Measurements from ENCODE around the gene INSR. TPM values are rescaled to one million over a fixed set of nuclear protein-coding genes. Genes with fewer than 3 reads are reported as not detected.
"Not testable (repeated sequence)": the region's sequence is repeated elsewhere in the genome, so short reads cannot be mapped to it uniquely, and the experiment has no call there.

The INSR gene
- total RNA-seq, 6 experiments from 2014 or later: 2.1 to 6.3 (median 2.5) TPM

- Mint-ChIP-seq H3K4me1 (ENCODE audit: low read depth) (peaks cover 5% of the 10 kb centered on the region), H3K27me3 (ENCODE audit: insufficient read depth) (peaks cover 5% of the 10 kb centered on the region), H3K27ac (no peak overlapping the region), H3K4me3 (no peak overlapping the region), H3K9me3 (no peaks in the 10 kb centered on the region), H3K36me3 (ENCODE audit: low read depth) (no peaks in the 10 kb centered on the region)
- DNase-seq: no peak
- no peak for TF ChIP-seq CTCF (IDR thresholded peaks at IDR 0.05)
Observed at GRCh38 chr19:7214324-7215089, 79.7 kb downstream of the INSR start.

- no peak for TF ChIP-seq CTCF (IDR thresholded peaks at IDR 0.05)
- H3K27me3 Mint-ChIP-seq (ENCODE audit: insufficient read depth): peaks cover 5% of the 10 kb centered on the region
- peaks cover 5% of the 10 kb centered on the region for H3K4me1 Mint-ChIP-seq (ENCODE audit: low read depth)
- no peaks in the 10 kb centered on the region for H3K36me3 Mint-ChIP-seq (ENCODE audit: low read depth)
- no peak overlapping the region for H3K27ac Mint-ChIP-seq
- no peaks in the 10 kb centered on the region for H3K9me3 Mint-ChIP-seq
- no peak overlapping the region for H3K4me3 Mint-ChIP-seq
- no peak for DNase-seq
Observed at GRCh38 chr19:7213628-7214323, 80.4 kb downstream of the INSR start.

DNA sequence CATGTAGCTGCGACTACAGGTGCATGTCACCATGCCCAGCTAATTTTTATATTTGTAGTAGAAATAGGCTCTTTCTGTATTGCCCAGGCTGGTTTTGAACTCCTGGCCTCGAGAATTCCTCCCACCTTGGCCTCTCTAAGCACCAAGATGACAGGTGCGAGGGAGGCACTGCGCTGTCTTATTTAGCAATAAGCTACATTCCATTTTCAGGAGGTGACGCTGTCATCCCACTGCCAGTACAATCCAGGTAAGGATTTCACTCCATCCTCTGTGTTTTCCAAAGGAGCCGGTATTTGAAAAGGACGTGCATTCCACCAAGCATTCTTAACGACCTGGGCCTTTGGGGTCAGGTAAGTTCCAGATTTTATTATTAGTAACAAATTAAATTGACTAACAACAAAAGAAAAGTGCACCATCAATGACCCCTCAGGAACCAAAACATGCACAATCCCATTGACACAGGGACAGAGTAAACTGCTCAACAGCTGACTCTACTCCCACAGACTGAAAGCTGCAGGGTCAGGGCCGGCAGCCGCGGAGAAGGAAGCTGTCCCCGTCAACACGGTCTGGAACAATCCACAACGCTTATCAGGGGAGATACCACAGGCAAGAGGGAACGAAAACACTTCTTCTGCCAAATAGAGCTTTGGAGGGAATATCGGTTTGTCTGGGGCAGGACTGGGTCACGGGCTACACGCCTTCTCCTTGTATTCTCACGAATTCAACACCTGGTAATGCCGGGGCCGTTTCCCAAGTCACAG, 82.8 kb downstream of the INSR start:
- H3K4me3 Mint-ChIP-seq: no peak overlapping the region
- peaks cover 5% of the 10 kb centered on the region for H3K4me1 Mint-ChIP-seq (ENCODE audit: low read depth)
- TF ChIP-seq CTCF (IDR thresholded peaks at IDR 0.05): no peak
- no peak for DNase-seq
- no peaks in the 10 kb centered on the region for H3K9me3 Mint-ChIP-seq
- peaks cover 13% of the 10 kb centered on the region for H3K27me3 Mint-ChIP-seq (ENCODE audit: insufficient read depth)
- no peak overlapping the region for H3K27ac Mint-ChIP-seq
- no peaks in the 10 kb centered on the region for H3K36me3 Mint-ChIP-seq (ENCODE audit: low read depth)

DNA sequence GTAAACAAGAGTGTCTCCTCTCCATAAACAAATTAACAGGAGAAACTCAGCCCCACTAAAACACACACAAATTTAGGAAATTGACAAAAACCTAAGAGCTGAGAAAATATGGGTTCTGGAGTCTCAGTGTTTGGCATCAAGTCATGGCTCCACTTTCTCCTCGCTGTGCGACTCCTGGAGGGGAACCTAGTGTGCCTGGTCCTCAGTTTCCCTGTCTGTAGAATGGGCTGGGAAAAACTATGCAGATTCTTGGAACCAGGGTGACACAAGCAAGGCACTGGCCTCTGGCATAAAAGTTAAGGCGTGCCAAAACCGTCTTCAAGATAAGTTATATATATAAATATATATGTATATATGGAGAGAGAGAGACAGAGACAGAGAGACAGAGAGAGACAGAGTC, 83.9 kb downstream of the INSR start:
- H3K4me1 Mint-ChIP-seq (ENCODE audit: low read depth): peaks cover 5% of the 10 kb centered on the region
- no peak overlapping the region for H3K27ac Mint-ChIP-seq
- no peak overlapping the region for H3K4me3 Mint-ChIP-seq
- no peaks in the 10 kb centered on the region for H3K9me3 Mint-ChIP-seq
- H3K27me3 Mint-ChIP-seq (ENCODE audit: insufficient read depth): peaks cover 9% of the 10 kb centered on the region
- H3K36me3 Mint-ChIP-seq (ENCODE audit: low read depth): no peaks in the 10 kb centered on the region
- no peak for TF ChIP-seq CTCF (IDR thresholded peaks at IDR 0.05)
- no peak for DNase-seq

DNA sequence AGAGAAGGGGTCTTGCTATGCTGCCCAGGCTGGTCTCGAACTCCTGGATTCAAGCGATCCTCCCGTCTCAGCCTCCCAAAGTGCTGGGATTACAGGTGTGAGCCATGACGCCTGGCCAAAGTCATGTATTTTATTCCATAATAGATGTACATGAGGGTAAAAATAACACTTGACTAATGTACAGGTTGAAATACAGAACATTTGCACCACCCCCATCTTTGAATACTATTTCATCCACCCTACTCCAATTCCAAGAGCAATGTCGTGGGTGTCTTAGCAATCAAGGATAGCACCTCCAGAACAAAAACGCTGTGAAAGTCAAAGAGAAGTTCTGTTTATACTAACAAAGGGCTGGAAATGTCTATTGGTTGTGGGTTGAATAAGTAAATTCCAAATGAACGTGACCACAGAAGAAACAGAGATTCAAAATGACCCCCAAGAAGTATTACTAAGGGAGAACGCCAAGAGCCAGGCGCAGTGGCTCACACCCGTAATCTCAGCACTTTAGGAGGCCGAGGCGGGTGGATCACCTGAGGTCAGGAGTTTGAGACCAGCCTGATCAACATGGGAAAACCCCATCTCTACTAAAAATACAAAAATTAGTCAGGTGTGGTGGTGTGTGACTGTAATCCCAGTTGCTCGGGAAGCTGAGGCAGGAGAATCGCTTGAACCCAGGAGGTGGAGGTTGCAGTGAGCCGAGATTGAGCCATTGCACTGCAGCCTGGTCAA, 84.5 kb downstream of the INSR start:
- not testable (repeated sequence) for H3K36me3 Mint-ChIP-seq (ENCODE audit: low read depth); DNase-seq; H3K4me1 Mint-ChIP-seq (ENCODE audit: low read depth); H3K9me3 Mint-ChIP-seq; H3K27ac Mint-ChIP-seq; H3K27me3 Mint-ChIP-seq (ENCODE audit: insufficient read depth); H3K4me3 Mint-ChIP-seq

DNA sequence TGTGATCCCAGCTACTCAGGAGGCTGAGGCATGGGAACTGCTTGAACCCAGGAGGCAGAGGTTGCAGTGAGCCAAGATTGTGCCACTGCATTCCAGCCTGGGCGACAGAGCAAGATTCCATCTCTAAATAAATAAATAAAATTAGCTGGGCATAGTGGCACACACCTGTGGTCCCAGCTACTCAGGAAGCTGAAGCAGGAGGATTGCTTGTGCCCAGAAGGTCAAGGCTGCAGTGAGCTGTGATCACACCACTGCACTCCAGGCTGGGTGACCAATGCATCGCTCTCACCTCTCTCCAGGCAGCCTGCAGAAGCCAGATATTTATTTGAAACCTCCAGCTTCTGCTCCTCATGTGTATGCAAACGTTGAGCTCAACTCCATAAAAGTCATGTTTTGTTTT, 85.2 kb downstream of the INSR start:
- H3K36me3 Mint-ChIP-seq (ENCODE audit: low read depth); H3K27ac Mint-ChIP-seq; H3K9me3 Mint-ChIP-seq; DNase-seq; H3K4me1 Mint-ChIP-seq (ENCODE audit: low read depth); H3K4me3 Mint-ChIP-seq; H3K27me3 Mint-ChIP-seq (ENCODE audit: insufficient read depth): not testable (repeated sequence)
